Measurements from ENCODE around the gene FAM89B.

Gene FAM89B

GRCh38 chr11:65613091-65613928, 41.0 kb downstream of the FAM89B start:
- DNase-seq = peak; percentile 19

- DNase-seq = peak; percentile 100
These were observed 43.1 kb downstream of the FAM89B start, which contains the start of gene PCNX3 for GRCh38 chr11:65615229-65615949. PCNX3 (plus strand) TSS chr11:65615776; CDS start chr11:65616312, 536 bp downstream.

GRCh38 chr11:65615950-65616574, 43.7 kb downstream of the FAM89B start:
- no peak for DNase-seq

GRCh38 chr11:65616575-65617001, 44.2 kb downstream of the FAM89B start:
- no peak for DNase-seq

- DNase-seq = no peak
These were observed 45.0 kb downstream of the FAM89B start for GRCh38 chr11:65617136-65617850.

GRCh38 chr11:65617990-65618751, 45.8 kb downstream of the FAM89B start:
- no peak for DNase-seq

GRCh38 chr11:65618763-65619162, 46.4 kb downstream of the FAM89B start:
- DNase-seq = no peak

- DNase-seq = no peak
These were observed 47.1 kb downstream of the FAM89B start for GRCh38 chr11:65619281-65619928.

GRCh38 chr11:65620666-65621065, 48.3 kb downstream of the FAM89B start:
- no peak for DNase-seq

- no peak for DNase-seq
These were observed 49.1 kb downstream of the FAM89B start for GRCh38 chr11:65621460-65621859.

GRCh38 chr11:65622011-65622410, 49.7 kb downstream of the FAM89B start:
- no peak for DNase-seq

GRCh38 chr11:65623177-65623576, 50.8 kb downstream of the FAM89B start:
- no peak for DNase-seq
